Thyroid gland (tissue), 4 donors: Measurements from ENCODE around the gene DNAH11. TPM values are rescaled to one million over a fixed set of nuclear protein-coding genes. Genes with fewer than 3 reads are reported as not detected.

Experiments used
- DNase-seq, 2 donors: peaks; one replicate each; pipeline ENCODE4 v3.0.0-alpha.2; 2019
- H3K27ac ChIP-seq, 3 donors: fragments of 200-600 bp; sonication (generic); 1 replicate in 2 of 3; 2 replicates in 1 of 3; pipeline ENCODE4 v1.5.1; 2016 to 2019; ENCODE audit warnings: mild to moderate bottlenecking in 1 of 3, moderate library complexity in 1 of 3
- H3K27me3 ChIP-seq: fragments of 200-600 bp; sonication (generic); one replicate; pipeline ENCODE4 v1.5.1; 2019
- H3K36me3 ChIP-seq, 2 donors: fragments of 200-600 bp; sonication (generic); one replicate each; pipeline ENCODE4 v1.5.1; 2016 to 2019
- H3K4me1 ChIP-seq, 2 donors: fragments of 200-600 bp; sonication (generic); one replicate each; pipeline ENCODE4 v1.5.1; 2017 to 2019
- H3K4me3 ChIP-seq, 3 donors: fragments of 200-600 bp; sonication (generic); replicated peaks in 1 of 3; 1 replicate in 2 of 3; 2 replicates in 1 of 3; pipeline ENCODE4 v1.5.1; 2016; ENCODE audit warnings: mild to moderate bottlenecking in 1 of 3
- H3K9me3 ChIP-seq: fragments of 200-600 bp; sonication (generic); one replicate; pipeline ENCODE4 v1.5.1; 2017
- POLR2A ChIP-seq, 2 donors: fragments of 450-650 bp; IDR thresholded peaks; one replicate each; pipeline ENCODE4 v1.6.1; 2017; ENCODE audit warnings: antibody characterized with exemption in 2 of 2, mild to moderate bottlenecking in 2 of 2, moderate library complexity in 1 of 2
- WGBS, 2 donors: methylation state at CpG; one replicate each; pipeline ENCODE4 v1.1.5; 2017; 5-methylcytosine and 5-hydroxymethylcytosine counted together
- intact Hi-C: fragments of 100-400 bp; cut with DNase I; formaldehyde crosslinking; loops from one replicate; pipeline ENCODE4 v1.15.1; 2023
- total RNA-seq, 4 donors: library from RNA; depleted of rRNA; stranded (reverse); fragments of >200 nt; gene quantifications; one replicate each; pipeline ENCODE4 v1.2.3, GENCODE V29; 2016
- TF ChIP-seq, protein P1 (sequence below), 6 experiments: fragments of 200-600 bp in 3 of 6; fragments of 450-650 bp in 3 of 6; sonication (generic) in 3 of 6; IDR thresholded peaks; one replicate each; pipeline ENCODE4 v1.5.1; 2016 to 2019; ENCODE audit warnings: antibody characterized with exemption in 6 of 6, mild to moderate bottlenecking in 2 of 6, inconsistent platforms in 1 of 6, moderate library complexity in 1 of 6

The DNAH11 gene
- total RNA-seq, 4 donors from 2014 or later, result 3.9 to 29.9 (median 10.9) TPM

DNA sequence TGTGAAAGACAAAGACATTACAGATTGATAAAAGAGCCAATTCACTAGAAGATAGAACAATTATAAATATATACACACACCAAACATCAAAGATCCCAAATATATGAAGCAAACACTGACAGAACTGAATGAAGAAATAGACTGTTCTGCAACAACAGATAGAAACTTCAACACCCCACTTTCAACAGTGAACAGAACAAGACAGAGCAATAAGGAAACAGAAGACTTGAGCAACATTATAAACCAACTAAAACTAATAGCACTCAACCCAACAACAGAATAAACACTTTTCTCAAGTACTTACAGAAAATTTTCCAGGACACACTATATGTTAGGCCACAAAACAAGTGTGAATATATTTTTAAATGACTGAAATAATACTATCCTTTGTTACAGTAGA is 392.0 kb downstream of the DNAH11 start:
- TF ChIP-seq, protein P1, sequence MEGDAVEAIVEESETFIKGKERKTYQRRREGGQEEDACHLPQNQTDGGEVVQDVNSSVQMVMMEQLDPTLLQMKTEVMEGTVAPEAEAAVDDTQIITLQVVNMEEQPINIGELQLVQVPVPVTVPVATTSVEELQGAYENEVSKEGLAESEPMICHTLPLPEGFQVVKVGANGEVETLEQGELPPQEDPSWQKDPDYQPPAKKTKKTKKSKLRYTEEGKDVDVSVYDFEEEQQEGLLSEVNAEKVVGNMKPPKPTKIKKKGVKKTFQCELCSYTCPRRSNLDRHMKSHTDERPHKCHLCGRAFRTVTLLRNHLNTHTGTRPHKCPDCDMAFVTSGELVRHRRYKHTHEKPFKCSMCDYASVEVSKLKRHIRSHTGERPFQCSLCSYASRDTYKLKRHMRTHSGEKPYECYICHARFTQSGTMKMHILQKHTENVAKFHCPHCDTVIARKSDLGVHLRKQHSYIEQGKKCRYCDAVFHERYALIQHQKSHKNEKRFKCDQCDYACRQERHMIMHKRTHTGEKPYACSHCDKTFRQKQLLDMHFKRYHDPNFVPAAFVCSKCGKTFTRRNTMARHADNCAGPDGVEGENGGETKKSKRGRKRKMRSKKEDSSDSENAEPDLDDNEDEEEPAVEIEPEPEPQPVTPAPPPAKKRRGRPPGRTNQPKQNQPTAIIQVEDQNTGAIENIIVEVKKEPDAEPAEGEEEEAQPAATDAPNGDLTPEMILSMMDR (IDR thresholded peaks at IDR 0.05), result no peak
- Histone ChIP-seq H3K9me3 (no peaks in the 10 kb centered on the region), H3K4me3 (no peak overlapping the region), H3K27ac (peak overlapping the region in 1 of 3 donors; percentile 0), H3K36me3 (no peaks in the 10 kb centered on the region), H3K27me3 (no peaks in the 10 kb centered on the region), H3K4me1 (peaks cover 10 to 18% of the 10 kb centered on the region in 2 donors)
- intact Hi-C loops, result no loop called here
- no peak for DNase-seq

- intact Hi-C loops, result no loop called here
- Histone ChIP-seq H3K27me3 (no peaks in the 10 kb centered on the region), H3K27ac (peak overlapping the region in 2 of 3 donors; percentile 74 to 75), H3K4me1 (peaks cover 10 to 51% of the 10 kb centered on the region in 2 donors), H3K9me3 (no peaks in the 10 kb centered on the region), H3K36me3 (no peaks in the 10 kb centered on the region), H3K4me3 (no peak overlapping the region)
- WGBS, 2 donors, result 92 to 99% methylated on average over 2 of the region's 2 CpGs
- TF ChIP-seq, protein P1 (IDR thresholded peaks at IDR 0.05), result no peak
- no peak for TF ChIP-seq POLR2A (IDR thresholded peaks at IDR 0.05)
- DNase-seq, result no peak
Observed at GRCh38 chr7:21938463-21938862, 395.6 kb downstream of the DNAH11 start.

DNA sequence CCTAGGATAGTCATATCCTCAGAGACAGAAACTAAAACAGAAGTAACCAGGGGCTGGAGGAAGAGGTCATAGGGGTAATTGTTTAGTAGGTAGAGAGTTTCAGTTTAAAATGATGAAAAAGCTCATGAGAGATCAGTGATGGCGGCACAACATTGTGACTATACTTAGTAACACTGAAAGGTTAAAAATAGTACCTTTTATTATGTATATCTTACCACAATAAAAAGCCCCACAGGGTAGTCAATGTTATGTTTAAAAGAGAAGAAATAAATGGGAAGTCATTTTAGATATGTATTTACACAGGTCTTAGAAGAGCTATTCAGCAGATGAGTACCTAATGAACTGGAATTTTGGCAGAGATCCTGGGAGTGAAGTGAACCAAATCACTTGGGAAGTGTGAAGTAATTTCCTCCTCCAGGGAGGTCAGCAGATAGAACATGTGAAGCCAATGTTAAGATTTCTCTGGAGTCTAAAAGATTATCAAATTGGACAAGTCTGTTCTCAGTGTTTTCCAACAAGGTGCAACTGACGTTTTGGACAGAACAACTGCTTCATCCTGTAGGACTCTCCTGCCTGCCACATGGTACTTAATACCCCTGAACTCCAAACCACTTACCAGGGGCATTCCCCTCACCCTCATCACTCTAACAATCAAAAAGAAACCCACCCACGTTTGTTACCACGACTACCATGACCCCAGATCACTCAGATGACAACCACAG is 396.5 kb downstream of the DNAH11 start:
- H3K4me1 ChIP-seq, result peaks cover 15 to 56% of the 10 kb centered on the region in 2 donors
- H3K9me3 ChIP-seq, result no peaks in the 10 kb centered on the region
- WGBS, 2 donors, result 37 to 38% methylated on average over 4 of the region's 4 CpGs
- no peak for TF ChIP-seq POLR2A (IDR thresholded peaks at IDR 0.05)
- TF ChIP-seq, protein P1 (IDR thresholded peaks at IDR 0.05), result no peak
- no peaks in the 10 kb centered on the region for H3K27me3 ChIP-seq
- DNase-seq, result peak; percentile 37 to 43
- H3K36me3 ChIP-seq, result no peaks in the 10 kb centered on the region
- peak overlapping the region; percentile 10 to 76 (median 75) for H3K27ac ChIP-seq
- no peak overlapping the region for H3K4me3 ChIP-seq
- intact Hi-C loops, result no loop called here

- TF ChIP-seq, protein P1 (IDR thresholded peaks at IDR 0.05), result no peak
- TF ChIP-seq POLR2A (IDR thresholded peaks at IDR 0.05), result no peak
- intact Hi-C loops, result no loop called here
- Histone ChIP-seq H3K27me3 (no peaks in the 10 kb centered on the region), H3K27ac (peak overlapping the region in 2 of 3 donors; percentile 69 to 76), H3K4me3 (no peak overlapping the region), H3K4me1 (peaks cover 16 to 52% of the 10 kb centered on the region in 2 donors), H3K36me3 (no peaks in the 10 kb centered on the region), H3K9me3 (no peaks in the 10 kb centered on the region)
- 94 to 97% methylated on average over 3 of the region's 3 CpGs for WGBS, 2 donors
- no peak for DNase-seq
Observed at GRCh38 chr7:21939858-21940372, 397.1 kb downstream of the DNAH11 start.

GRCh38 chr7:21941611-21942141 is 398.8 kb downstream of the DNAH11 start:
- H3K4me1 ChIP-seq, result peaks cover 16 to 55% of the 10 kb centered on the region in 2 donors
- TF ChIP-seq POLR2A (IDR thresholded peaks at IDR 0.05), result no peak
- TF ChIP-seq, protein P1 (IDR thresholded peaks at IDR 0.05), result no peak
- 76 to 85% methylated on average over 3 of the region's 3 CpGs for WGBS, 2 donors

More at GRCh38 chr7:21941611-21942141, 398.8 kb downstream of the DNAH11 start:
- H3K27me3 ChIP-seq, result no peaks in the 10 kb centered on the region
- H3K9me3 ChIP-seq, result no peaks in the 10 kb centered on the region
- intact Hi-C loops, result no loop called here
- no peak for DNase-seq
- H3K27ac ChIP-seq, result no peak overlapping the region
- H3K4me3 ChIP-seq, result no peak overlapping the region
- H3K36me3 ChIP-seq, result no peaks in the 10 kb centered on the region
